Subcutaneous adipose tissue (tissue), 4 donors: Measurements from ENCODE around the gene MACROD1. TPM values are rescaled to one million over a fixed set of nuclear protein-coding genes. Genes with fewer than 3 reads are reported as not detected.

Source experiments
- CTCF ChIP-seq: fragments of 450-650 bp; IDR thresholded peaks from one replicate; pipeline ENCODE4 v1.5.1; 2016; ENCODE audit warnings: low read depth, mild to moderate bottlenecking, control low read depth, antibody characterized with exemption, moderate library complexity
- total RNA-seq, 4 donors: library from RNA; depleted of rRNA; stranded (reverse); fragments of >200 nt; gene quantifications; one replicate each; pipeline ENCODE4 v1.1.0, GENCODE V29; 2016

MACROD1 gene
- total RNA-seq, 4 donors from 2014 or later = 8.0 to 24.0 (median 19.8) TPM

DNA sequence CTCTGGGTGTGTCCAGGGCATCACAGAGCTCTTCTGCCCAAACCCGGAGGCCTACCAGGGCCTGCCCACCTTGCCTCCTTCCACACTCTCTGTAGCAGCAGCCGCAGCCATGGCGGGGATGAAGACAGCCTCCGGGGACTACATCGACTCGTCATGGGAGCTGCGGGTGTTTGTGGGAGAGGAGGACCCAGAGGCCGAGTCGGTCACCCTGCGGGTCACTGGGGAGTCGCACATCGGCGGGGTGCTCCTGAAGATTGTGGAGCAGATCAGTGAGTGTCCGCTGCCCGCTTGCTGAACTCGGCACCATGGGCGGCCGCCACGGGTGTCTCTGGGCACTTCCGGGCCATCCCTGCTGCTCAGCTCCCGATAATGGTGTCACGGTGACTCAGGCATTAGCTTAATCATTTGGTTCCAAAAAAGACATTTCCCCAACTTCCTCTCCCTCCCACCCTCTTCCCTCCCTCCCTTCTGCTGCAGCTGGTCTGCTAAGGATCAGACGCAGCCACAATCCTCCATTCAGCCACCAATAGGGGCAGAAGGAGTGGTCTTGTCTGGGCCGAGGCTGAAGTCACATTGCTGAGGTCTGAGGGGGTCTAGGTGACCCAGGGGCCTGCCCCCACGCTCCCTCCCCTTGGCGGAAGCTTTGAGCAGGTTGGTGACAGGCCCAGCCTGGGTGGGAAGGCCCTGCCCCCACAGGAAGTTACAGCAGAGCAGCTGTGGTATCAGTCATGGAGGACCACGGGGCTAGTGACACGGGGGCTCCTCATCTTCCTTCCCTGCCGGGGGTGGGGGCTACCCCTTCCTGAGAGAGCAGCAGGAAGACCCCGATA is 41.6 kb upstream of the MACROD1 start:
- no peak for TF ChIP-seq CTCF

DNA sequence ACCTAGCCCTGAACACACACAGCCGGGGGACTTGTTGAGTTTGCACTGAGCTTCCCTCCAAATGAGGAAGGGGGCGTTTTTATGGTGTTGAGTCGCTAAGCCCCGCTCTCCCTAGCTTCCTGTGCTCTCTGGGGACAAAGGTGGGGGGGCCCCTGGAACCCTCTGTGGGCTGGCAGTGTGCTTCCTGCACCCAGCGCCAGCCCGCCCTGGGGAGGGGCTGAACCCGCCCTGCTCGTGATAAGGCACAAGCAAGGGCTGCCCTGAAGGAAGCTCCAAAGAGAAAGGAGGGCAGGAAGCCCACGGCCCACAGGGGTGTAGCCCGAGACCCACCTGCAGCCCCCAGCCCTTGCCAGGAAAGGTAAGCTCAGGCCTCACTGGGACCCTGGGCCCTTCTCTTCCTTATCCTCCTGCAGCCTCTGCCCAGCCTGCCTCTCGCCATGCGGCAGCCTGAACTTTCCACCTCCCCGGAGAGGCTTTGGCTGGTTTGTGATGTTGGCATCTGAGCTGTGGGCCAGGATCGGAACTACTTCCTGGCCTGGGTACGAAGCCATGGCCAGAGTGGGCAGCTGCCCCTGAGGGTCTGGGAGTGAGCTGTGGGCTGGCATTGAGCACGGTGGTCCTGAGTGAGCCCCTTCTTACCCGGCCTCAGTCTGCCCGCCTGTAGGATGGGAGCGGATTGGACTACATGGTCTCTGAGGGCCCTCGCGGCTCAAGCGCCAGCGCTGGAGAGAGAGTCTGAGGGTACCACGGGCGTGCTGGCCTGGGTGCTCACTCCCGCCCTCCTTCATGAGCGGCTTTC is 40.7 kb upstream of the MACROD1 start, which contains the start of gene FERMT3:
FERMT3 (plus strand) TSS at position 265 of the 799 bp plus-strand sequence. CDS start 644 bp downstream, outside the sequence.
- no peak for TF ChIP-seq CTCF

DNA sequence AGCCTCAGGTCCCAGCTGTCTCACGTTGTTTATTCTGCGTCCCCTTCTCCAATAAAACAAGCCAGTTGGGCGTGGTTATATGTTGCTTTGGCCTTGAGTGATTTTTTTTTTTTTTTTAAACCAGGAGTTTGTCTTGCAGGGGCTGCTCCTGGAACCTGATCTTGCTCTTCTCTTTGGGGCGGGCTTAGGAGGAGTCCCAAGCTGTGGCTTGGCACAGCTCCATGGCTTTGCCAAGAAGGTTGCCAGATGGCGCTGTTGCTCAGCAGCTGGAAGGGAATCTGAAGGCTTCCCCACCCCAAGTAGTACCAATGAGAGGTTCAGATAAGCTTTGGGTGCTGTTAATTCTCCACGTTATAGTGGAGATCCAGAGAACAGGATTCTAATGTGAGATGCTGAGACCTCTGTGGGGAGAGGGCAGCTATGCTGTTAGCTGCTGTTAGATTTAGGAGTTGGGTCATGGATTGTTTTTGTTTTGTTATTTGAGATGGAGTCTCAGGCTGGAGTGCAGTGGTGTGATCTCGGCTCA is 38.6 kb upstream of the MACROD1 start:
- TF ChIP-seq CTCF = no peak

- TF ChIP-seq CTCF = no peak
Measured at GRCh38 chr11:64204080-64204440, 38.1 kb upstream of the MACROD1 start.

DNA sequence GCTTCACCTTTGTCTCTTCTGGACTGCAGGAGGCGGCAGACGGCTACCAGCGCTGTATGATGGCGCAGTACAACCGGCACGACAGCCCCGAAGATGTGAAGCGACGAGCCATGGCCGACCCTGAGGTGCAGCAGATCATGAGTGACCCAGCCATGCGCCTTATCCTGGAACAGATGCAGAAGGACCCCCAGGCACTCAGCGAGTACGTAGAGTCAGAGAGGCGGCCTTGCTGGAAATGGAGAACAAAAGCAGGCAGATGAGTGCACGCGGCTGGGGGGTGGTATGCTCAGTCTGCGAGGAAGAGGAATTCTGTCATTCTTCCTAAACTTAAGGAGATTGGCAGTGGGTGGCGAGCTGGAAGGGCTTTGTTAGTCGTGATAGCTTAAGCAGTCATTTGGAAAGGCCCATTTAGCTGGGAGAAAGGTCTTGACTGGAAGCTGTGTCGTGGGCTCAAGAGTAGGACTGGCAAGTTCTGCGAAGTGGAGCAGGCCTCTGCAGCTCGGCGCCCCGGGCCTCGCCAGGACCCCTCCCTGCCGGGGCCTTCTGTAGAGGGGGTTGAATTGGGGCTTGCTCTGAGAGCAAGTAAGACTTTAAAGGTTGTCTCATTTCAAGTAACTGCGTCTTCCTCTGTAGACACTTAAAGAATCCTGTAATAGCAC is 37.6 kb upstream of the MACROD1 start:
- no peak for TF ChIP-seq CTCF

GRCh38 chr11:64202992-64203391 is 37.1 kb upstream of the MACROD1 start:
- no peak for TF ChIP-seq CTCF
